IgD-negative memory B cell (primary cell): ENCODE data around the gene CACNB4. TPM values are rescaled to one million over a fixed set of nuclear protein-coding genes. Genes with fewer than 3 reads are reported as not detected.
"Not testable (repeated sequence)": the region's sequence is repeated elsewhere in the genome, so short reads cannot be mapped to it uniquely, and the experiment has no call there.

ENCODE experiments used
- H3K27ac Mint-ChIP-seq, 3 donors: one replicate each; pipeline ENCODE4 v1.8.0; 2020 to 2022; ENCODE audit warnings: mild to moderate bottlenecking in 3 of 3, mixed read lengths in 3 of 3, moderate library complexity in 1 of 3
- H3K27me3 Mint-ChIP-seq: one replicate; pipeline ENCODE4 v1.8.0; 2021; ENCODE audit warnings: mixed read lengths
- H3K36me3 Mint-ChIP-seq: one replicate; pipeline ENCODE4 v1.8.0; 2020; ENCODE audit warnings: mild to moderate bottlenecking, mixed read lengths
- H3K4me1 Mint-ChIP-seq, 3 donors: one replicate each; pipeline ENCODE4 v1.8.0; 2020 to 2022; ENCODE audit warnings: mixed read lengths in 3 of 3, mild to moderate bottlenecking in 1 of 3
- H3K4me3 Mint-ChIP-seq, 4 donors: one replicate each; pipeline ENCODE4 v1.8.0; 2020 to 2022; ENCODE audit warnings: mild to moderate bottlenecking in 4 of 4, mixed read lengths in 4 of 4, moderate library complexity in 3 of 4
- H3K9me3 Mint-ChIP-seq, 3 donors: one replicate each; pipeline ENCODE4 v1.8.0; 2020 to 2021; ENCODE audit warnings: mixed read lengths in 3 of 3, mild to moderate bottlenecking in 1 of 3
- polyA plus RNA-seq: library from polyadenylated mRNA; unstranded; fragments of 300-500 nt; fragmentation: Illumina TruSeq; gene quantifications from one replicate; pipeline ENCODE4 v1.2.3, GENCODE V29; 2021

Gene CACNB4
- polyA plus RNA-seq, 1 donor from 2014 or later = 0.43 TPM

DNA sequence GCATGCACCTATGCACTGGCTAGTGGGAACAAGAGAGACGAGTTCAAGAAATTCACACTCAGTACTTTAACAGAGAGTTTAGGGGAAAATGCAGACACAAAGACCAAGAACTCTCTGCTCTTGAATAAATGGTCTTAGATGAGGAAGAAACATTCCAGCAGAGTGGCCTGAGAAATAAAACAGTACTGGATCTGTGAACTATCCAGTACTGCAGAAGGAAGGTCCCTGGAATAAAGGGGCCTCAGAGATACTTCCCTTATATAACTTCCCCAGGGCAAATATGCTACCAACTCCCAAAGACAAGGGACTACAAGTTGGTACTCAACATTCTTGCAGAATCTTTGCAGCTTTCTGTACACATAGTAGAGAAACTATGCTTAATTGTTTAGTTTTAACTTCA is 199.7 kb downstream of the CACNB4 start:
- Mint-ChIP-seq H3K36me3 (peaks cover 6% of the 10 kb centered on the region), H3K4me3 (no peak overlapping the region), H3K4me1 (no peaks in the 10 kb centered on the region), H3K27ac (no peak overlapping the region), H3K27me3 (no peaks in the 10 kb centered on the region), H3K9me3 (no peaks in the 10 kb centered on the region)

DNA sequence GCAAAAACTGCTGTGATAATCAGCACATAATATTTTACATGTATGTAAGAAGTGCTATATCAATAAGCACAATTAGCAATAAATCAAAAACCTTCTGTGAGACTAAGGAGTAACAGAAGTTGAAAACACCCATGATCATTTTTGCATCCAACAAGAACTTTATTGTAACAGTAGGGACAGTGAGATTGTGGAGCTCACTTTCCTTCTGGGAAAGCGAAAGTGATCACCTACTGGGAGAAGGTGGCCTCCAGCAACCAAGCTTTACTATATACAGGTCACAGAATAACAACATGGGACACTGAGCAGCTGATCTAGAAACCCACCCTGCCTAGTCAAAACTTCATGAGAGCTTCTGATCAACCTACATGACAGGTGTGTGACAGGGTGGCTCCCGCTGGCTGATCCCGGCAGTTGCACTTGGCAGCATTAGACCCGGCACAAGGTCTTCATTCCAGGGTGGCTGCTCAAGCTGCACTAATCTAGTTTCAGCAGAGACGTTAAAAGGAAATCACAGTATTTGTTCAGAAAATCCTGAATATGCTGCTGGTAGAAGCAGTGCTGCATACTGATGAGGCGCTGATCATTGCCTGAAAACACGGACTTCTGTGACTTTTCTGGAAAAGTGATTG is 207.2 kb downstream of the CACNB4 start:
- H3K4me3 Mint-ChIP-seq = no peak overlapping the region
- peaks cover 4% of the 10 kb centered on the region for H3K27me3 Mint-ChIP-seq
- H3K9me3 Mint-ChIP-seq = no peaks in the 10 kb centered on the region
- peaks cover 0 to 3% (median 3%) of the 10 kb centered on the region in 3 donors for H3K4me1 Mint-ChIP-seq
- no peak overlapping the region for H3K27ac Mint-ChIP-seq
- peaks cover 9% of the 10 kb centered on the region for H3K36me3 Mint-ChIP-seq

DNA sequence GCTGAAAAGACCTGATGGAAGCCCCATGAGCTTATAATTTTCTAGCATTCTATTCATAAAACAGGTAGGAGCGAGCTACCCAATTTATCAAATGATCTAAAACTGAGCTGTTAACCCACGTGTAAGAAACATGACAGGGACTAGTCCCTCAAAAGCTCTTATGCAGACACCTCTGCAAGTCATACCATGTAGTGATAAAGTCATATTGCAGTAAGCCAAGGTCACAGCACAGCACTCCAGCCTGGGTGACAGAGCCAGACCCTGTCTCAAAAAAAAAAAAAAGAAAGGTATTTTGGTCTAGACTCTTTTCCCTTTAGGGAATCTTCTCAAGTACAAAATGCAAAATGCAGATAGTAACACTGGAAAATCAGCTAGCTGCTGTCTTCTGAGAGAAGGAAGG is 211.7 kb downstream of the CACNB4 start:
- H3K27me3 Mint-ChIP-seq = peaks cover 8% of the 10 kb centered on the region
- H3K9me3 Mint-ChIP-seq = no peaks in the 10 kb centered on the region
- H3K4me3 Mint-ChIP-seq = peak overlapping the region in 1 of 4 donors; percentile 12
- no peak overlapping the region for H3K27ac Mint-ChIP-seq
- peaks cover 3% of the 10 kb centered on the region for H3K36me3 Mint-ChIP-seq
- H3K4me1 Mint-ChIP-seq = peaks cover 0 to 8% (median 8%) of the 10 kb centered on the region in 3 donors

DNA sequence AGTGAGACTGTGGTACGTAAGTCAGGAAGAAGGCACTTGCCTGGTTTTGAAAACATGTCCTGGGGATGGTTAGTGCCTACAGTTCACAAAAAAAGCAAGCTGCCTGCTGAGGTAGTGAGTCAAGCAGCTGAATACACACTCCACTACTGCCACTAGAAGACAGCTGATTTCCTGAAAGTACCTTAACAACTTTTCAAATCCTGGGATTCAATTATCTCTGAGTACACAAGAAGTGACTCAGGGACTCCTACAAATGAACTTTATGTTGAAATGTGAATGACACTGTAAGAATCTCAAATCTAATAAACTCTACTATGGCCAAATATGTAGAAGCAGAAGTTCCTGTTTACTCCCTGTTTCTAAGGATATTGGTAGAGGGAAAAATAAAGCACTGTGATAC is 212.6 kb downstream of the CACNB4 start:
- H3K27ac Mint-ChIP-seq = no peak overlapping the region

DNA sequence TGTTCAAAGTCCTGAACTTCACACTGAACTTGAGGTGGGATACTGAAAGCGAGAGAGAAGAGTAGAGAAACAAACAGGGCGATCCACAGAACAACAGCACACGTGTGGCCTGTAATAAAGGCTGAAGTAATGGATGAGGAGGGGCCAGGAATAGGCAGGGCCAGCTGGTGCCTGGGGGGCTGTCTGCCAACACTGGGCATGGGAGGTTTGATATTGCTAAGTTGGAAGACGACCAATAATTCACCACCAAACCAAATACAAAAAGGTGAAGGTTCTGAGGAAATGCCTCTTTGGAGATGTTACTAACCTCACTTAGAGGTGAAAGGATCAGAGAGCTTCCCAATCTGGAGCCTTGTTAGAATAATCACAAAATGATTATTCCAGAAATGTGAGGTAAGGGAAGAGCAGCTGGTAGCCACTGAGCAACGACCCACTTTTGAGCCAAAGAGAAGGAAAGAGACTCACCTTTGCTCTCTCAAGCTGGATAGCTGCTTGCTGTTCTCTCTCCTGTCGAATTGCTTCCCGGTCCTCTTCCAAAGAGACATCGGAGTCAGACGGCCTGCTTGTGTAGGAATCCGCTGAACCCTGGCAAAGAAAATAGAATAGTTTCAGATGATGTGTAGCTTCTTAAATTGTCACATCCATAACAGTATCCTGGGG is 215.9 kb downstream of the CACNB4 start:
- peaks cover 3 to 13% (median 11%) of the 10 kb centered on the region in 3 donors for H3K4me1 Mint-ChIP-seq
- peaks cover 4% of the 10 kb centered on the region for H3K27me3 Mint-ChIP-seq
- H3K4me3 Mint-ChIP-seq = no peak overlapping the region
- no peaks in the 10 kb centered on the region for H3K9me3 Mint-ChIP-seq
- H3K36me3 Mint-ChIP-seq = peaks cover 1% of the 10 kb centered on the region
- H3K27ac Mint-ChIP-seq = no peak overlapping the region

More for the DNA sequence above, 212.6 kb downstream of the CACNB4 start:
- no peak overlapping the region for H3K4me3 Mint-ChIP-seq
- H3K36me3 Mint-ChIP-seq = peaks cover 3% of the 10 kb centered on the region
- peaks cover 8% of the 10 kb centered on the region for H3K27me3 Mint-ChIP-seq
- peaks cover 0 to 8% (median 8%) of the 10 kb centered on the region in 3 donors for H3K4me1 Mint-ChIP-seq
- no peaks in the 10 kb centered on the region for H3K9me3 Mint-ChIP-seq

DNA sequence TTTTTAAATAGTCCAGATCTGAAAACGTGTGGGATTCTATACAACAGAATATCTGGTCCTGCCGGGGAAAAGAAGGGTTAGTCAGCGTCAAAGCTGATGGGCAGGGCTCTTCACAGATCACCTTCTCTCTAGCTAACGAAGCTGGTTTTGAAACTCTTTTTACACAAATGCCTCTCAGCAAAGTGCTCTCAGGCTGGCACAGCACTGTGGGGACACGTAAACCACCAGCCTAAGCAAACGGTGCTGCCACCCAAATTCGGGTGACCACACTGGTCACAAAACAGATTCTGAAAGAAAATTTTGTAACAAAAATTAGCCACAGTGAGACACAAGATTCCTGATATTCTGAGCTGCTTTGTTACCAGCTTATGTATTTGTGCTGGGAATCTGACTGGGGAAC is 217.5 kb downstream of the CACNB4 start:
- no peak overlapping the region for H3K4me3 Mint-ChIP-seq
- H3K9me3 Mint-ChIP-seq = no peaks in the 10 kb centered on the region
- H3K27ac Mint-ChIP-seq = no peak overlapping the region
- peaks cover 3 to 10% (median 4%) of the 10 kb centered on the region in 3 donors for H3K4me1 Mint-ChIP-seq
- peaks cover 1% of the 10 kb centered on the region for H3K36me3 Mint-ChIP-seq
- H3K27me3 Mint-ChIP-seq = peaks cover 4% of the 10 kb centered on the region

DNA sequence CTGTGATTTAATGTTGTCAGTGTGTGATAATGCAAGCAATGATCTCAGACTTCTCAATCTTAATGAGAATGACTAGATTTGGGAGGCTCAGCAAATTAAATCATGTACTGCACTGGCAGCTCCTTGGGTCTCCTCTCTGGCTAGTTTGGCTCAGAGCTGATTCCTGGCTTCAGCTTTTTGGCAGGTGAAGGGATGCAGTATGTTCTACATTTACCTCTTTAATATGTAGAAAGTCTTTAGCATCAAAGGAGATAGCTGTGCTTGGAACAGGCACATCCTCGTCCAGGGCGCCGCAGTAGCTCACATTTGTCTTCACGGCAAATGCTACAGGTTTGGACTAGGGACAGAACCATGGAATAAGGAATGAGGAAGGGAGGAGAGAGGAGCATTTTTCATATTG is 218.3 kb downstream of the CACNB4 start:
- Mint-ChIP-seq H3K4me3 (no peak overlapping the region), H3K4me1 (peaks cover 3 to 8% (median 3%) of the 10 kb centered on the region in 3 donors), H3K36me3 (peaks cover 1% of the 10 kb centered on the region), H3K27ac (no peak overlapping the region), H3K27me3 (peaks cover 4% of the 10 kb centered on the region), H3K9me3 (no peaks in the 10 kb centered on the region)

DNA sequence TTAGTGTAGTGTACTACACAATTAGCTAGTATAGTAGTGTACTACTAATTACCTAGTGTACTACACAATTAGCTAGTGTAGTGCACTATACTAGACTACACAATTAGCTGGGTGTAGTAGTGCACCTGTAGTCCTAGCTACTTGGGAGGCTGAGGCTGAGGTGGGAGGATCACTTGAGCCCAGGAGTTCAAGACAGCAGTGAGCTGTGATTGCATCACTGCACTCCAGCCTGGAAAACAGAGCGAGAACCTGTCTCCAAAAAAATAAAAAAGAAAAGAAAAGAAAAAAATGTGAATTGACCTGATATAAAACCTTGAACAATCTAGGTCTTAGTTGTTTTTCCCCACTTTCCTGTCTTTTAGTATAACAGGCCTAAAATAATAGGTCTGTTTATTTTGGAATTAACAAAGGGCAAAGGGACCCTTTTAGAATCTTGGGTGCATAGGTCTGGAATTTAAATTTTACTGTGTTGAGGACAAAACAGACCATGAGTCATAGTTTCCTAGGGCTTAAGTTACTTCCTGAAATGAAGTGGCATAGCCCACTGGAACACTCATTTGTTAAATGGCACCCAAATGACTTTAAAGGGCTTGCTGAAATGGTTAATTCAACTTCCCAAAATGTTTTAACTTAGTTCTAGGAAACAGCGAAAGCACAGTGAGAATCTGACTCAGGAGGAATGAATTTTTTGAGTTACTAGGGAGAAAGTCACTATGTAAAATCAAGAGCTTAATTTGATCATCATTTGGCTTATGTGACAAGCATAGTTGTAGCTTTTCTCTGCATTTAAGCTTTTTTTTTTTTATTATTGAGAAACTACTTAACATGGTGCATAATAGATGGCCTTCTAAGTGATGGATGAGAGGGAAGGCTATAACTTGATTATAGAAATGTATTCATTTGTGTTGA is 219.9 kb downstream of the CACNB4 start:
- Mint-ChIP-seq H3K36me3 (peaks cover 2% of the 10 kb centered on the region), H3K9me3 (no peaks in the 10 kb centered on the region), H3K27ac (no peak overlapping the region), H3K27me3 (peaks cover 4% of the 10 kb centered on the region), H3K4me3 (no peak overlapping the region), H3K4me1 (peaks cover 3 to 8% (median 3%) of the 10 kb centered on the region in 3 donors)

DNA sequence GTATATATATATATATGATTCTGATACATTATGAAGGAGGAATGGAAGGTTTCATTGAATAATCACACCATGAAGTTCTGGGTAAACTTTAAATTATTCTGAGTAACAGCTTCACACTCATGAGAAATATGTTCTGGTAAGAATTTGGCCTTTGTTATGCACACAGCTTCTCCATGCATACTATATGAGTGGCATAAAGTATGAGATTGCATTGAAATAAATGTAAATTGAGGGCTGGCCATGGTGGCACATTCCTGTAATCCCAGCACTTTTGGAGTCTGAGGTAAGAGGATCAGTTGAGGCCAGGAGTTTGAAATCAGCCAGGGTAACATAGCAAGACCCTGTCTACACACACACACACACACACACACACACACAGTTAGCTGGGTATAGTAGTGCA is 220.6 kb downstream of the CACNB4 start:
- H3K4me1 Mint-ChIP-seq = peaks cover 3 to 8% (median 3%) of the 10 kb centered on the region in 3 donors
- peaks cover 4% of the 10 kb centered on the region for H3K36me3 Mint-ChIP-seq
- H3K27ac Mint-ChIP-seq = no peak overlapping the region
- H3K4me3 Mint-ChIP-seq = no peak overlapping the region
- peaks cover 3% of the 10 kb centered on the region for H3K27me3 Mint-ChIP-seq
- H3K9me3 Mint-ChIP-seq = no peaks in the 10 kb centered on the region

DNA sequence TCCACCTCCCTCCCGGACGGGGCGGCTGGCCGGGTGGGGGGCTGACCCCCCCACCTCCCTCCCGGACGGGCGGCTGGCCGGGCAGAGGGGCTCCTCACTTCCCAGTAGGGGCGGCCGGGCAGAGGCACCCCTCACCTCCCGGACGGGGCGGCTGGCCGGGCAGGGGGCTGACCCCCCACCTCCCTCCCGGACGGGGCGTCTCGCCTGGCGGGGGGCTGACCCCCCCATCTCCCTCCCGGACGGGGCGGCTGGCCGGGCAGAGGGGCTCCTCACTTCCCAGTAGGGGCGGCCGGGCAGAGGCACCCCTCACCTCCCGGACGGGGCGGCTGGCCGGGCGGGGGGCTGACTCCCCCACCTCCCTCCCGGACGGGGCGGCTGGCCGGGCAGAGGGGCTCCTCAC is 223.2 kb downstream of the CACNB4 start:
- H3K27me3 Mint-ChIP-seq, H3K36me3 Mint-ChIP-seq, H3K4me1 Mint-ChIP-seq: not testable (repeated sequence)

DNA sequence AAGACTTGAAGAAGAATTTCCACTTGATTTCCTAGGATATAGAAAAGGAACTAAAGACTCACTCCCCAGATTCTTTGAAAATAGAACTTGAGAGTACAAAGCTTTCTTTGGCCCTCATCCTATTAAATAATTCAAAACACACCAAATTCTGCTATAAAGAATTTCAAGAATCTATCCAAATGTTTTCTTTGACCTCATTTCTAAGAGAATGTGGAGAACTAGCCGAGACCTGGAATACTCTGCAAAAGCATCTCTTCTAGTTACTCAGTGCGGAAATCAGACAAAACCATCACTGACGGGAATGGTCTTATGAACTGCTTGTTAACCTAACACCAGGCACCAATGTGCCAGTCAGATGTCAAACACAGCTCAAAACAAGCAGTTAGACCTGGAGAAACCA is 226.4 kb downstream of the CACNB4 start:
- no peaks in the 10 kb centered on the region for H3K4me1 Mint-ChIP-seq
- no peaks in the 10 kb centered on the region for H3K9me3 Mint-ChIP-seq
- H3K36me3 Mint-ChIP-seq = peaks cover 3% of the 10 kb centered on the region
- H3K27me3 Mint-ChIP-seq = peaks cover 8% of the 10 kb centered on the region
- H3K4me3 Mint-ChIP-seq = no peak overlapping the region
- H3K27ac Mint-ChIP-seq = no peak overlapping the region

More for the DNA sequence above, 223.2 kb downstream of the CACNB4 start:
- not testable (repeated sequence) for H3K9me3 Mint-ChIP-seq, H3K4me3 Mint-ChIP-seq, H3K27ac Mint-ChIP-seq

DNA sequence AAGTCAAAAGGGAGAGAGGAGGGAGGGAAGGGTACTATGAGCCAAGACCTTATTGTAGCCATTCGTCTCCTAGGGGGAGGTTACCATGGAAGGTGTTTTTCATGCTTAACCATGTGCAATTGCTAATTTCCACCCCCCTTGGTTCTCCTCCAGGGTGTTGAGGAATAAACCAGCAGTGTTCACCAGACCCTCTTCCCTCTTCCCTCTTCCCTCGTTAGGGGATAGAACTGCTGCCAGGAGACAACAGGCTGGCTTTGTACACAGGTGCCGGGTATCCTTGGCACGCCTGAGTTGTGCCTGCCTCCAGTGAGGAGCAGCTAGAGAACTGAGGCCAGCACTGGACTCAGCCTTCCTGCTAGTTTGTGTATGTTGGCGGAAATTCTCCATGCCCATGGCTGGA is 229.6 kb downstream of the CACNB4 start:
- Mint-ChIP-seq H3K27me3 (peaks cover 11% of the 10 kb centered on the region), H3K9me3 (no peaks in the 10 kb centered on the region), H3K4me1 (no peaks in the 10 kb centered on the region), H3K36me3 (peaks cover 3% of the 10 kb centered on the region), H3K4me3 (no peak overlapping the region), H3K27ac (no peak overlapping the region)

DNA sequence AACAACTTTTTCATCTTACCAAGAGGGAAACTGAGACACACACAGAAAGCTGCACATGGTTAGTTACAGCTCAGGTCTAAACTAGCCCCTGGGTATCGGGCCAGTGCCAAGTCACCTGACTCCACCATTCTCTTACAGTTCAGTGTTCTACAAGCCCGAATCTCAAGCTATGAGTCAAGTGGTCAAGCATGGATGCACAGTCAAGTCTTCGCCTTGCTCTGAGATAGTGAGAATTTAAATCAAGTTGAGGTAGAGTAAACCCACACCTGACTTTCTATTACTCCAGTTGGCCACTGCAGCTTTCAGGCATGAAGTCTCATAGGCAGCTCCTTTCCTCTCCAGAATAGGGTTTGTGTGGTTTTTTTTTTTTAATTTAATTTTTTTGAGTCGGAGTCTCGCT is 236.1 kb downstream of the CACNB4 start:
- Mint-ChIP-seq H3K4me3 (no peak overlapping the region), H3K36me3 (no peaks in the 10 kb centered on the region), H3K27ac (no peak overlapping the region)

DNA sequence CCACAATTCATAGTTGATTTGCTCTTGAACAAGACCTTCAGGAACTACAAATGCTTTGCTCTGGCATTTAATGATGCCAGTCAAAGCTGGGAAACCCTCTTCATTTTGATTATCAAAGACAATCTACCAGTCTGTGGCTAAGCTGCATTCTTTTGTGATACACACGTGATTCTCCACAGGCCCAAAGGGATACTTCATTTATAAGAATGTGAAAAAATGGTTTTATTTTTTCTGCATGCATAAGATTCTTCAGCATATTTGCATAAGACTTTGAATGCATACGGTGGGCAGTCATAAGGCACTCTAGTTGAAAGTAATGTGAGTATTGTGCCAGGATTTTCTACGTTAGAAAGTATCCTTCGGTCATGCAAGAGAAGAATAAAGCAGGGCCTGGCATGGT is 237.7 kb downstream of the CACNB4 start:
- Mint-ChIP-seq H3K4me1 (peaks cover 0 to 6% (median 5%) of the 10 kb centered on the region in 3 donors), H3K27me3 (peaks cover 7% of the 10 kb centered on the region), H3K36me3 (no peaks in the 10 kb centered on the region), H3K4me3 (no peak overlapping the region), H3K9me3 (no peaks in the 10 kb centered on the region), H3K27ac (no peak overlapping the region)

More for the DNA sequence above, 236.1 kb downstream of the CACNB4 start:
- peaks cover 0 to 6% (median 5%) of the 10 kb centered on the region in 3 donors for H3K4me1 Mint-ChIP-seq
- H3K9me3 Mint-ChIP-seq = no peaks in the 10 kb centered on the region
- peaks cover 9% of the 10 kb centered on the region for H3K27me3 Mint-ChIP-seq

DNA sequence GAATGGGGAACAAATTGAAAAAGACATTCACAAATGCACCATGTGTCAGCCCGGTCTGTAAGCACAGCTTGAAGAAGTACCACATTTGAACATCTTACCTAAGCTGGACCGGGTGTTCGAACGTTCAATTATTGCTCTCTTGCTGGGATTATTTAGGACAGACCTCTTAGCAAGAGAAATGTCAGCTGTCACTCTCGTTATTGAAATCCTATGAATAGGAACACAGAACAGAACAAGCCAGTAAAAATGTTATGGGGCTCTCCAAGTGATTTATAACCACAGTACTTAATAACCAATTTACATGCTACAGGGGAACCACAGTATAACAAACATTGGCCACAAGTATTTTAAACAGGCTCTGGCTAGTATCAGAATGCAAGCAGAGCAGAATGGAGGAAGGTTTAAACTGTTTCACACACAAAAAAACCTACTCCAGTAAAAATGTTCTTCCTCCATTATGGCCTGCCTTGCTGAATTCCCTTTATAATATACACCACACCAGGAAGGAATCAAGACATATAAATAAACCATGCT is 238.2 kb downstream of the CACNB4 start:
- no peak overlapping the region for H3K27ac Mint-ChIP-seq

More for the DNA sequence above, 238.2 kb downstream of the CACNB4 start:
- no peaks in the 10 kb centered on the region for H3K9me3 Mint-ChIP-seq
- no peak overlapping the region for H3K4me3 Mint-ChIP-seq
- H3K36me3 Mint-ChIP-seq = no peaks in the 10 kb centered on the region
- peaks cover 0 to 6% (median 6%) of the 10 kb centered on the region in 3 donors for H3K4me1 Mint-ChIP-seq
- peaks cover 7% of the 10 kb centered on the region for H3K27me3 Mint-ChIP-seq
